K562 (cell line): Measurements from ENCODE around the gene CACNA1I. TPM values are rescaled to one million over a fixed set of nuclear protein-coding genes. Genes with fewer than 3 reads are reported as not detected.

Source experiments
- ATAC-seq: fragments of 200-7000 bp; cut with Tn5 transposase; 3 replicates; pipeline ENCODE4 v1.9.1; 2020; ENCODE audit warnings: moderate library complexity
- BruUV-seq: library from RNA; stranded (reverse); fragments of 400-500 nt; replicated peaks from 2 replicates; lab custom pipeline; 2021; lab: Mats Ljungman, UMichigan
- CTCF ChIA-PET: fragments of 300-600 bp; formaldehyde crosslinking; extraction: SDS; loops from one replicate; lab custom pipeline; 2021; ENCODE audit warnings: low intra/inter-chr PET ratio; lab: Yijun Ruan, JAX
- POLR2A ChIA-PET: fragments of 300-600, 350-650 bp; sonication (Branson Sonifier 250); formaldehyde crosslinking; extraction: SDS; loops from one replicate; lab custom pipeline; 2021; ENCODE audit warnings: antibody characterized with exemption, inconsistent platforms; lab: Yijun Ruan, JAX
- DNase-seq, 4 experiments: peaks; one replicate each; pipeline versions ENCODE4 v3.0.0 to v3.0.0-alpha.2; 2011 to 2018; ENCODE audit warnings: low spot score in 3 of 4, mixed read lengths in 3 of 4; ENCODE audit errors: extremely low read depth in 1 of 4
- FAIRE-seq: peaks from 2 replicates; lab custom pipeline; 2011; peaks lifted over from hg19 to GRCh38; lab: Jason Lieb, UNC
- H2AFZ ChIP-seq: 2 replicates; pipeline ENCODE4 v1.6.0; 2011; ENCODE audit warnings: low read depth, low read length, control low read depth, inconsistent platforms
- H3K27ac ChIP-seq: fragments of 200-600 bp; 3 replicates; pipeline ENCODE4 v1.8.0; 2011; ENCODE audit warnings: low read depth, mild to moderate bottlenecking, control low read depth, inconsistent platforms, low read length, moderate library complexity, mixed read lengths; ENCODE audit errors: extremely low read depth
- H3K27me3 ChIP-seq, 2 experiments: fragments of 300-600 bp in 1 of 2; 2 replicates in 1 of 2; 3 replicates in 1 of 2; pipeline versions ENCODE4 v1.6.0 to v1.8.0; 2011; ENCODE audit warnings: inconsistent platforms in 2 of 2, low read length in 2 of 2, mild to moderate bottlenecking in 1 of 2, mixed read lengths in 1 of 2, moderate library complexity in 1 of 2; ENCODE audit not compliant: control insufficient read depth in 2 of 2, insufficient read depth in 2 of 2
- H3K36me3 ChIP-seq: fragments of 300-600 bp; 3 replicates; pipeline ENCODE4 v1.8.0; 2011; ENCODE audit warnings: mild to moderate bottlenecking, low read length, inconsistent platforms; ENCODE audit not compliant: control insufficient read depth, insufficient read depth
- H3K4me1 ChIP-seq, 2 experiments: fragments of 200-600 bp in 1 of 2; replicated peaks in 1 of 2; 2 replicates in 1 of 2; 3 replicates in 1 of 2; pipeline versions ENCODE4 v1.5.1 to v1.8.0; 2011; ENCODE audit warnings: inconsistent platforms in 2 of 2, low read length in 2 of 2, mild to moderate bottlenecking in 1 of 2, mixed read lengths in 1 of 2, moderate library complexity in 1 of 2; ENCODE audit not compliant: control insufficient read depth in 2 of 2, insufficient read depth in 2 of 2
- H3K4me2 ChIP-seq: 2 replicates; pipeline ENCODE4 v1.6.1; 2011; ENCODE audit warnings: low read length, control low read depth, inconsistent platforms, mixed read lengths; ENCODE audit not compliant: insufficient read depth
- H3K4me3 ChIP-seq: fragments of 200-600 bp; sonication (generic), shearing (Covaris generic); 2 replicates; pipeline ENCODE4 v1.5.1; 2016; ENCODE audit warnings: control low read depth, inconsistent platforms
- H3K79me2 ChIP-seq: fragments of 200-600 bp; 3 replicates; pipeline ENCODE4 v1.8.0; 2011; ENCODE audit warnings: low read length, inconsistent platforms; ENCODE audit not compliant: control insufficient read depth, insufficient read depth
- H3K9ac ChIP-seq, 2 experiments: 2 replicates each; pipeline versions ENCODE4 v1.6.0 to v1.6.1; 2011; ENCODE audit warnings: low read depth in 2 of 2, low read length in 2 of 2, control low read depth in 1 of 2, inconsistent platforms in 1 of 2, mild to moderate bottlenecking in 1 of 2, mixed read lengths in 1 of 2; ENCODE audit not compliant: insufficient read depth in 1 of 2
- H3K9me1 ChIP-seq: one replicate; pipeline ENCODE4 v1.6.0; 2011; ENCODE audit warnings: inconsistent platforms, mild to moderate bottlenecking, low read length, moderate library complexity; ENCODE audit not compliant: control insufficient read depth, insufficient read depth
- H3K9me3 ChIP-seq: replicated peaks from 2 replicates; pipeline ENCODE4 v1.5.1; 2011; ENCODE audit warnings: low read depth, low read length, inconsistent platforms; ENCODE audit not compliant: control insufficient read depth, insufficient read depth
- H4K20me1 ChIP-seq: replicated peaks from 2 replicates; pipeline ENCODE4 v1.6.1; 2011; ENCODE audit warnings: low read length, inconsistent platforms, mixed read lengths; ENCODE audit not compliant: control insufficient read depth, insufficient read depth
- AFF1 ChIP-seq, 2 experiments: fragments of 450-650 bp; IDR thresholded peaks; 2 replicates each; pipeline ENCODE4 v1.6.1; 2018; ENCODE audit warnings: mild to moderate bottlenecking in 2 of 2, low read depth in 1 of 2; ENCODE audit not compliant: partially characterized antibody in 2 of 2
- JUN ChIP-seq, 2 experiments: sonication (generic) in 1 of 2; formaldehyde crosslinking in 1 of 2; IDR thresholded peaks; 2 replicates each; pipeline versions ENCODE4 v1.6.1 to v1.8.0; 2012 to 2022; ENCODE audit warnings: borderline replicate concordance in 2 of 2, mild to moderate bottlenecking in 2 of 2, improper control_type of control experiment in 1 of 2, low read depth in 1 of 2, low read length in 1 of 2, missing genetic modification reagents in 1 of 2
- PRDM10 ChIP-seq: fragments of 450-650 bp; IDR thresholded peaks from 2 replicates; pipeline ENCODE4 v1.6.1; 2018; ENCODE audit not compliant: partially characterized antibody
- TFAP4 ChIP-seq: sonication (generic); formaldehyde crosslinking; IDR thresholded peaks from 2 replicates; pipeline ENCODE4 v1.8.0; 2022; ENCODE audit warnings: missing genetic modification reagents, mild to moderate bottlenecking, moderate library complexity, borderline replicate concordance
- U2AF1 ChIP-seq: fragments of 200-400 bp; formaldehyde crosslinking; optimal IDR thresholded peaks from 2 replicates; pipeline ENCODE3; 2017; ENCODE audit warnings: mild to moderate bottlenecking, low read depth, low read length, moderate library complexity
- YY1 ChIP-seq, 3 experiments: IDR thresholded peaks; 2 replicates each; pipeline ENCODE4 v1.6.1; 2011; ENCODE audit warnings: low read length in 2 of 3, mild to moderate bottlenecking in 2 of 3, moderate library complexity in 2 of 3, borderline replicate concordance in 1 of 3, control low read depth in 1 of 3, low read depth in 1 of 3; ENCODE audit not compliant: insufficient read depth in 3 of 3, insufficient replicate concordance in 2 of 3, control insufficient read depth in 1 of 3, insufficient read length in 1 of 3; ENCODE audit errors: extremely low read depth in 1 of 3
- ZBTB7A ChIP-seq: IDR thresholded peaks from 2 replicates; pipeline ENCODE4 v1.6.1; 2011; ENCODE audit warnings: low read depth, mild to moderate bottlenecking, low read length, moderate library complexity, borderline replicate concordance; ENCODE audit not compliant: control insufficient read depth
- ZNF436 ChIP-seq: fragments of 250-450, 450-650 bp; sonication (Bioruptor Pico); formaldehyde crosslinking; IDR thresholded peaks from 2 replicates; pipeline ENCODE4 v1.7.0; 2020; ENCODE audit warnings: mild to moderate bottlenecking
- WGBS: fragments of 100-300 bp; shearing (Covaris generic); methylation state at CpG from one replicate; pipeline ENCODE4 v1.1.6; 2016; ENCODE audit warnings: low coverage, mixed read lengths; ENCODE audit not compliant: insufficient coverage; ENCODE audit errors: missing lambda C conversion rate; 5-methylcytosine and 5-hydroxymethylcytosine counted together
- in situ Hi-C: fragments of 300-500 bp; cut with MboI; formaldehyde crosslinking; loops from 4 replicates; pipeline ENCODE4 v1.15.0; 2018; ENCODE audit warnings: inconsistent platforms, mixed read lengths
- intact Hi-C: fragments of 100-400 bp; cut with micrococcal nuclease; formaldehyde crosslinking; loops from 2 replicates; pipeline ENCODE4 v1.14.2; 2022
- polyA plus RNA-seq, 8 experiments: library from polyadenylated mRNA; depleted of rRNA in 4 of 8; stranded (reverse) in 5 of 8; unstranded in 3 of 8; fragments of >200 nt; fragmentation: Nextera tagmentation in 2 of 8; fragmentation: Illumina TruSeq in 1 of 8; extraction: Ambion mirVana in 2 of 8; extraction: Trizol in 1 of 8; gene quantifications; 2 replicates each; pipeline versions ENCODE4 v1.2.1 to v1.2.3, GENCODE V29; 2011 to 2014; ENCODE audit warnings: inconsistent platforms in 1 of 8, missing spikeins in 1 of 8
- total RNA-seq, 7 experiments: library from RNA; depleted of rRNA in 6 of 7; stranded (reverse); fragments of >200 nt in 6 of 7; fragmentation: Illumina TruSeq in 2 of 7; extraction: Trizol in 2 of 7; gene quantifications; 2 replicates each; pipeline versions ENCODE4 v1.2.1 to v1.2.3, GENCODE V29; 2011 to 2021; ENCODE audit warnings: low replicate concordance in 1 of 7

The CACNA1I gene
- total and polyA plus RNA-seq, 9 of the 15 experiments (the other 6 are each of a cell fraction or from before 2014, with no cell fraction given): 0.01 to 0.79 (median 0.32) TPM; not detected in 1

GRCh38 chr22:39664485-39665200, 94.1 kb downstream of the CACNA1I start:
- BruUV-seq: no TSS peak
- peak overlapping the region in 1 of 2 experiments; percentile 74; a peak in 1 of 4 replicates for H3K9ac ChIP-seq
- H3K27me3 ChIP-seq: no peaks in the 10 kb centered on the region
- 27% methylated on average over 7 of the region's 44 CpGs for WGBS
- DNase-seq: peak; percentile 76 to 98 (median 96)
- intact Hi-C loops (no loop called here), in situ Hi-C loops (no loop called here)
- H3K4me3 ChIP-seq: no peak overlapping the region
- H3K4me2 ChIP-seq: no peak overlapping the region
- FAIRE-seq: no peak
- 0 out of 2 replicates have a peak overlapping the region, but pooled peaks have one; percentile 62 for H2AFZ ChIP-seq
- CTCF ChIA-PET: no interaction called here
- no peaks in the 10 kb centered on the region for H4K20me1 ChIP-seq
- H3K36me3 ChIP-seq: no peaks in the 10 kb centered on the region
- no peaks in the 10 kb centered on the region for H3K79me2 ChIP-seq
- POLR2A ChIA-PET: interaction anchor here (0.6 kb wide), 1 partner anchor 68 kb away, joined by 5 read pairs; no protein-coding TSS in a partner anchor
- H3K9me3 ChIP-seq: no peaks in the 10 kb centered on the region
- H3K4me1 ChIP-seq: peaks cover 4 to 40% of the 10 kb centered on the region in 2 experiments; a peak in 3 of 5 replicates
- TF ChIP-seq JUN (IDR thresholded peaks at IDR 0.05; ENCODE audit: borderline replicate concordance, low read depth, low read length): no peak
- TF ChIP-seq JUN (CRISPR knock-in tag; IDR thresholded peaks at IDR 0.05; ENCODE audit: borderline replicate concordance): no peak
- no peak for TF ChIP-seq ZNF436 (CRISPR knock-in tag)
- TF ChIP-seq U2AF1: no peak
- no peak for TF ChIP-seq PRDM10
- no peak for TF ChIP-seq YY1 (IDR thresholded peaks at IDR 0.05; ENCODE audit: borderline replicate concordance in 1 of 3, control insufficient read depth in 1 of 3, extremely low read depth in 1 of 3, insufficient read depth in 3 of 3, insufficient read length in 1 of 3, insufficient replicate concordance in 2 of 3, low read depth in 1 of 3, low read length in 2 of 3)
- TF ChIP-seq TFAP4 (CRISPR knock-in tag): peak; percentile 51; the same call in 1 of the 2 replicates
- no peak for TF ChIP-seq AFF1 (IDR thresholded peaks at IDR 0.05; ENCODE audit: low read depth in 1 of 2, partially characterized antibody in 2 of 2)
- TF ChIP-seq ZBTB7A: peak; percentile 33; the same call in 1 of the 2 replicates
- peak; percentile 92 for ATAC-seq
- no peaks in the 10 kb centered on the region for H3K9me1 ChIP-seq
- no peak overlapping the region for H3K27ac ChIP-seq
